ENCODE data around the gene TNFRSF19. TPM values are rescaled to one million over a fixed set of nuclear protein-coding genes. Genes with fewer than 3 reads are reported as not detected.

TNFRSF19 gene
- total and polyA plus RNA-seq, 12 donors = 17.8 to 49.6 (median 30.6) TPM

DNA sequence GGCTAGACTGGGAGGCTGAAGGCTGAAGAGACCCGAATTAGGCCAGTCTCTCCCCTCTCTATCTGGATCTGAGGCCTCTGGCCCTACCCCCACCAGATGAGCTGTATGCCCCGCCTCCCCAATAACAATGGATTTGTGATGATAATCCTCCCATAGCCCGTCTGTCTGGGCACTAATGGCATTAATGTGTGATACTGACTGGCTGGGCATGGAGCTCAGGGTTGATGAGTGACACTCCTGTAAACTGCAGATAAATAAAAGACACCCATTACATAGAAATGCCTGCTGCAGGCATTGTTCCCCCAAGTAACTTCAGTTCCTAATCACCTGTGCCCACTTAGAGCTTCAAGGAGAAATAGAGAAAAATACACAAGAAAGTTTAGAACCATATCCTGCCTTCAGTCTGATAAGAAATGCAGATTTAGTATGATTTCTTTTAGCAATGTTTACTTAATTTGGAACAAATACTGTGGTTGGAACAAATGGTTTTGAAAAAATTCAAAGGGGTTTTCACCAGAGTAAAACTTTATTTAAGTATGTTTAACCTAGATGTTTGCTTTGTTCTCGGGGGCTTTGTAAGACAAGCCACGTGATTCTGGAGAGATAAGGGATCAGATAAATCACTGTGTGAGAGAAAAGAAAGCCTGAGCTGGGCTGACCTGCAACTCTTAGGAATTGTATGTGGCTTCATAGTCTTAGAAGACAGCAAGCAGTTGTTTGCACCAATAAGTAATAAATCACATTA is 60.3 kb downstream of the TNFRSF19 start:
- Histone ChIP-seq H3K4me3 (no peak overlapping the region), H3K9me3 (no peaks in the 10 kb centered on the region), H3K27me3 (no peaks in the 10 kb centered on the region), H3K27ac (peak overlapping the region in 6 of 10 donors; percentile 20 to 67 (median 44)), H3K4me1 (peaks cover 0 to 59% (median 41%) of the 10 kb centered on the region in 9 donors), H3K36me3 (peaks cover 0 to 26% (median 0%) of the 10 kb centered on the region in 9 donors)
- intact Hi-C loops (cut with DNase I) = loop anchor here in 1 of 10 donors (10.0 kb wide), 1 partner anchor 74 kb away; no protein-coding TSS in a partner anchor
- TF ChIP-seq, protein P1, sequence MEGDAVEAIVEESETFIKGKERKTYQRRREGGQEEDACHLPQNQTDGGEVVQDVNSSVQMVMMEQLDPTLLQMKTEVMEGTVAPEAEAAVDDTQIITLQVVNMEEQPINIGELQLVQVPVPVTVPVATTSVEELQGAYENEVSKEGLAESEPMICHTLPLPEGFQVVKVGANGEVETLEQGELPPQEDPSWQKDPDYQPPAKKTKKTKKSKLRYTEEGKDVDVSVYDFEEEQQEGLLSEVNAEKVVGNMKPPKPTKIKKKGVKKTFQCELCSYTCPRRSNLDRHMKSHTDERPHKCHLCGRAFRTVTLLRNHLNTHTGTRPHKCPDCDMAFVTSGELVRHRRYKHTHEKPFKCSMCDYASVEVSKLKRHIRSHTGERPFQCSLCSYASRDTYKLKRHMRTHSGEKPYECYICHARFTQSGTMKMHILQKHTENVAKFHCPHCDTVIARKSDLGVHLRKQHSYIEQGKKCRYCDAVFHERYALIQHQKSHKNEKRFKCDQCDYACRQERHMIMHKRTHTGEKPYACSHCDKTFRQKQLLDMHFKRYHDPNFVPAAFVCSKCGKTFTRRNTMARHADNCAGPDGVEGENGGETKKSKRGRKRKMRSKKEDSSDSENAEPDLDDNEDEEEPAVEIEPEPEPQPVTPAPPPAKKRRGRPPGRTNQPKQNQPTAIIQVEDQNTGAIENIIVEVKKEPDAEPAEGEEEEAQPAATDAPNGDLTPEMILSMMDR (IDR thresholded peaks at IDR 0.05) = no peak
- ATAC-seq (no peak), DNase-seq (no peak)
- 61 to 64% methylated on average over 5 of the region's 5 CpGs for WGBS, 2 donors

DNA sequence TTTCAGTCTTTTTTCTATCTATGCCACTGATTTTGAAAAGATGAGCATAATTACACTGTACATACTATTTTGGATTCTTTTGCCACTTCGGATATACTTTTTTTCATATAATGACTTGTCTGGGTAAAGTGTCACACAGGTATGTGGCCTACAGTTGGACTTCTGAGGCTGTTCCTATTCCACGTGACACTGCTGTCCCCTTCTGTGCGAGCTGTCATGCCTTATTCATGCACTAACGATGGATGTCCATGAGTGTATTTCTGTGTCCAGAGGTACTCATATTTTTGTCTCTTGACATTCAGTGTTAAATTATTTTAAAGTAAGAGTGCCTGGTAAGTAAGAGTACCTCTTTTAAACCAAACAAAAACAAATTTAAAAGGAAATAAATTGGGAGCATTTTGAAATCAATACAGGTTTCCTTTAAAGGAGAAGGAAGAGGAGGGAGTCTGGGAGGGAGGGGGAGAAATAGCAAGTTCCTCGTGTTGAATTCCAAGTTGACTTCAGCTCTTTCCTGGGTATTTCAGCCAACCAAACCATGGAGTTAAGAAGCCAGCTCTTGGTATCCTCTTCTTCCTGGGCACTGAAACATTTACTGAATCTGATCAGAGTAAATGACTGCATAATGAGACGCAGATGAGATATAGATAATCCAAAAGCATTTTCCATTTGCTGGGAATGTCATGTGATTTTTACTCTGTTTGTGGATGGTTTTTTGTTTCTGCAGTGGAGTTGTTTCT is 61.3 kb downstream of the TNFRSF19 start:
- Histone ChIP-seq H3K27me3 (no peaks in the 10 kb centered on the region), H3K9me3 (no peaks in the 10 kb centered on the region), H3K4me3 (no peak overlapping the region), H3K27ac (peak overlapping the region in 2 of 10 donors; percentile 12 to 28), H3K4me1 (peaks cover 0 to 66% (median 41%) of the 10 kb centered on the region in 9 donors), H3K36me3 (peaks cover 0 to 25% (median 0%) of the 10 kb centered on the region in 9 donors)
- TF ChIP-seq, protein P1 (IDR thresholded peaks at IDR 0.05) = no peak
- ATAC-seq (no peak), DNase-seq (no peak)
- intact Hi-C loops (cut with DNase I) = loop anchor here in 1 of 10 donors (10.0 kb wide), 1 partner anchor 73 kb away; no protein-coding TSS in a partner anchor
- 63 to 69% methylated on average over 6 of the region's 6 CpGs for WGBS, 2 donors

DNA sequence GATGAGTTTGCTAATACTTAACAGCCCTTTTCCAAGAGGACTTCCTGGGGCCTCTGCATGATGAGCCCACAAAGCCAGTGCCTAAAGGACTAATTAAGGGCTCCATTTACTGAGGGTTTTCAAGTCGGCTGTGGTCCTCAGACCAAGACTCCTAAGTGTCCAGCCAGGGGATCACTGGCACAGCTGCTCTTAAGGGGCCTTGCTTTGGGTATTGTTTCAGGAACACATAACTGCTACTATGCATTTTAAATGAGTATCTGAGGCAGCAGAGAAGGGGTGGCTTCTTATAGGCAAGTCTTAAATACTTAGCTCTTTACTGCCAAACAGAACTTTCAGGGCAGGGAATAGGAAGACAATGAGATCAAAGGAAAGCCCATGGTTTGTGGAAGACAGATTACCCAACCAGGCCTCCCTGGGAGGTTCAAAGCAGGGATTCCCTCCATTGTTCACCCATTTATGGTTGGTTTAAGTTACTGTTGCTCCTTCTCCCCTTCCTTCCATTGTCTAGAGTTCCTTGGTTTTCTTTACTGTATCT is 61.9 kb downstream of the TNFRSF19 start:
- Histone ChIP-seq H3K36me3 (peaks cover 0 to 19% (median 0%) of the 10 kb centered on the region in 9 donors), H3K9me3 (no peaks in the 10 kb centered on the region), H3K4me1 (peaks cover 0 to 66% (median 39%) of the 10 kb centered on the region in 9 donors), H3K27me3 (no peaks in the 10 kb centered on the region), H3K27ac (peak overlapping the region in 2 of 10 donors; percentile 12 to 28), H3K4me3 (no peak overlapping the region)
- no peak for DNase-seq
- WGBS, 2 donors = 58 to 64% methylated on average over 1 of the region's 1 CpG
- ATAC-seq = no peak
- TF ChIP-seq, protein P1 (IDR thresholded peaks at IDR 0.05) = no peak
- intact Hi-C loops (cut with DNase I) = loop anchor here in 1 of 10 donors (10.0 kb wide), 1 partner anchor 73 kb away; no protein-coding TSS in a partner anchor

DNA sequence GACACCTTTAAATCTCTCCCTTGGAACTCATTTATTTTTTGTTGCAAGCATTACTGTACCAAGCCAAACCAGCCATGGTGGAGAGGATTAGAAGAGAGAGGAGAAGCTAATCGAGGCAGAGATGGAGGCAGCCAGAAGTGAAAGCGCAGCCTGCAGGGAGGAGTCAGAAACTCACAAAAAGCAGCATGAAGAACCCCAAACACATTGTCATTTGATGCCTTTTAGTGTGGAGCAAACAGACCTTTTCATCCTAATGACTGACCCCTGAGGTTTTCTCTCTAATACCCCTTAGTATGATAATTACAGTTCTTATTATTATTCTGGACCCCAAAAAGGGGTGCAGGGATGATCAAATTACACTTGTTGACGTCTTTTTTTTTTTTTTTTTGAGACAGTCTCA is 62.5 kb downstream of the TNFRSF19 start:
- intact Hi-C loops (cut with DNase I) = loop anchor here in 1 of 10 donors (10.0 kb wide), 1 partner anchor 72 kb away; no protein-coding TSS in a partner anchor
- Histone ChIP-seq H3K27me3 (no peaks in the 10 kb centered on the region), H3K4me3 (no peak overlapping the region), H3K9me3 (no peaks in the 10 kb centered on the region), H3K27ac (no peak overlapping the region), H3K36me3 (peaks cover 0 to 13% (median 0%) of the 10 kb centered on the region in 9 donors), H3K4me1 (peaks cover 0 to 69% (median 44%) of the 10 kb centered on the region in 9 donors)
- 82 to 88% methylated on average over 3 of the region's 3 CpGs for WGBS, 2 donors
- TF ChIP-seq, protein P1 (IDR thresholded peaks at IDR 0.05) = no peak
- DNase-seq (no peak), ATAC-seq (no peak)
